K562 (cell line): ENCODE data around the gene CNP. TPM values are rescaled to one million over a fixed set of nuclear protein-coding genes. Genes with fewer than 3 reads are reported as not detected.

ENCODE experiments used
- CBFA2T3 ChIP-seq: fragments of 450-650 bp; IDR thresholded peaks from 2 replicates; pipeline ENCODE4 v1.6.1; 2017
- CREB1 ChIP-seq, 2 experiments: sonication (generic) in 1 of 2; formaldehyde crosslinking in 1 of 2; IDR thresholded peaks; 2 replicates each; pipeline versions ENCODE4 v1.6.1 to v1.8.0; 2012 to 2022; ENCODE audit warnings: inconsistent platforms in 1 of 2, mild to moderate bottlenecking in 1 of 2, missing genetic modification reagents in 1 of 2, moderate library complexity in 1 of 2
- HIVEP1 ChIP-seq: fragments of 250-450 bp; sonication (Bioruptor Pico); IDR thresholded peaks from 2 replicates; pipeline ENCODE4 v1.4.0; 2020; ENCODE audit warnings: mild to moderate bottlenecking
- PCBP2 ChIP-seq: fragments of 200-400 bp; formaldehyde crosslinking; IDR thresholded peaks from 2 replicates; pipeline ENCODE4 v1.6.1; 2018; ENCODE audit warnings: low read length, low read depth, mild to moderate bottlenecking, moderate library complexity; ENCODE audit not compliant: poor library complexity, severe bottlenecking
- RCOR1 ChIP-seq, 2 experiments: IDR thresholded peaks; 2 replicates each; pipeline ENCODE4 v1.6.1; 2012; ENCODE audit warnings: low read depth in 2 of 2, low read length in 2 of 2, borderline replicate concordance in 1 of 2, improper control_type of control experiment in 1 of 2
- YY1 ChIP-seq, 3 experiments: IDR thresholded peaks; 2 replicates each; pipeline ENCODE4 v1.6.1; 2011; ENCODE audit warnings: low read length in 2 of 3, mild to moderate bottlenecking in 2 of 3, moderate library complexity in 2 of 3, borderline replicate concordance in 1 of 3, control low read depth in 1 of 3, low read depth in 1 of 3; ENCODE audit not compliant: insufficient read depth in 3 of 3, insufficient replicate concordance in 2 of 3, control insufficient read depth in 1 of 3, insufficient read length in 1 of 3; ENCODE audit errors: extremely low read depth in 1 of 3
- ZKSCAN3 ChIP-seq: fragments of 250-450 bp; sonication (Bioruptor Pico); IDR thresholded peaks from 2 replicates; pipeline ENCODE4 v1.4.0; 2020
- ZNF12 ChIP-seq: sonication (generic); formaldehyde crosslinking; IDR thresholded peaks from 2 replicates; pipeline ENCODE4 v1.4.0; 2020; ENCODE audit warnings: mild to moderate bottlenecking, missing genetic modification reagents
- ZNF668 ChIP-seq: fragments of 250-450 bp; sonication (Bioruptor Pico); IDR thresholded peaks from 2 replicates; pipeline ENCODE4 v1.8.0; 2022; ENCODE audit warnings: mild to moderate bottlenecking, inconsistent platforms
- polyA plus RNA-seq, 8 experiments: library from polyadenylated mRNA; depleted of rRNA in 4 of 8; stranded (reverse) in 5 of 8; unstranded in 3 of 8; fragments of >200 nt; fragmentation: Nextera tagmentation in 2 of 8; fragmentation: Illumina TruSeq in 1 of 8; extraction: Ambion mirVana in 2 of 8; extraction: Trizol in 1 of 8; gene quantifications; 2 replicates each; pipeline versions ENCODE4 v1.2.1 to v1.2.3, GENCODE V29; 2011 to 2014; ENCODE audit warnings: inconsistent platforms in 1 of 8, missing spikeins in 1 of 8
- total RNA-seq, 7 experiments: library from RNA; depleted of rRNA in 6 of 7; stranded (reverse); fragments of >200 nt in 6 of 7; fragmentation: Illumina TruSeq in 2 of 7; extraction: Trizol in 2 of 7; gene quantifications; 2 replicates each; pipeline versions ENCODE4 v1.2.1 to v1.2.3, GENCODE V29; 2011 to 2021; ENCODE audit warnings: low replicate concordance in 1 of 7
- TF ChIP-seq, protein P1 (sequence below): sonication (generic); formaldehyde crosslinking; IDR thresholded peaks from 2 replicates; pipeline ENCODE4 v1.8.0; 2023; ENCODE audit warnings: mild to moderate bottlenecking, missing genetic modification reagents
- TF ChIP-seq, protein P2 (sequence below), 2 experiments: fragments of 450-650 bp in 1 of 2; sonication (generic) in 1 of 2; formaldehyde crosslinking in 1 of 2; IDR thresholded peaks; 2 replicates each; pipeline versions ENCODE4 v1.7.1 to v1.9.0; 2016 to 2022; ENCODE audit warnings: inconsistent platforms in 1 of 2, mild to moderate bottlenecking in 1 of 2, missing genetic modification reagents in 1 of 2
- TF ChIP-seq, protein P3 (sequence below): fragments of 450-650 bp; IDR thresholded peaks from 2 replicates; pipeline ENCODE4 v1.6.1; 2016; ENCODE audit warnings: mild to moderate bottlenecking

The CNP gene
- total and polyA plus RNA-seq, 9 of the 15 experiments (the other 6 are each of a cell fraction or from before 2014, with no cell fraction given), result 1.7 to 52.0 (median 29.1) TPM

DNA sequence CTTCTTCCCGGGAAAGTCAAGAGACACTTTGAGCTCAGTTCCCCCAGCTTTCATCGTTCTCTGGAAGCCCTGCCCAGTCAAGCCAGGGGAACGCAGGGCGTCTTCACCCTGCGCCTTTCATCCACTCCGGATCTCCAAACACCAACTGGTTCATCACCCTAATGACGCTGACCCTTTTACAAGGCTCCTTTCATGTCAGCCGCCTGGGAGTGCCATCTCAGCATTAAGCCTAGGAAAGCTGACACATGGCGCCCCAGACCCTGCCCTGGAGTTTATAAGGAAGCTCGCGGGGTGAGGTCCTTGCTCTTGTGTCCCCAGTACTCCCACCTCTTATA is 51.2 kb downstream of the CNP start (continued):
- TF ChIP-seq, protein P1, sequence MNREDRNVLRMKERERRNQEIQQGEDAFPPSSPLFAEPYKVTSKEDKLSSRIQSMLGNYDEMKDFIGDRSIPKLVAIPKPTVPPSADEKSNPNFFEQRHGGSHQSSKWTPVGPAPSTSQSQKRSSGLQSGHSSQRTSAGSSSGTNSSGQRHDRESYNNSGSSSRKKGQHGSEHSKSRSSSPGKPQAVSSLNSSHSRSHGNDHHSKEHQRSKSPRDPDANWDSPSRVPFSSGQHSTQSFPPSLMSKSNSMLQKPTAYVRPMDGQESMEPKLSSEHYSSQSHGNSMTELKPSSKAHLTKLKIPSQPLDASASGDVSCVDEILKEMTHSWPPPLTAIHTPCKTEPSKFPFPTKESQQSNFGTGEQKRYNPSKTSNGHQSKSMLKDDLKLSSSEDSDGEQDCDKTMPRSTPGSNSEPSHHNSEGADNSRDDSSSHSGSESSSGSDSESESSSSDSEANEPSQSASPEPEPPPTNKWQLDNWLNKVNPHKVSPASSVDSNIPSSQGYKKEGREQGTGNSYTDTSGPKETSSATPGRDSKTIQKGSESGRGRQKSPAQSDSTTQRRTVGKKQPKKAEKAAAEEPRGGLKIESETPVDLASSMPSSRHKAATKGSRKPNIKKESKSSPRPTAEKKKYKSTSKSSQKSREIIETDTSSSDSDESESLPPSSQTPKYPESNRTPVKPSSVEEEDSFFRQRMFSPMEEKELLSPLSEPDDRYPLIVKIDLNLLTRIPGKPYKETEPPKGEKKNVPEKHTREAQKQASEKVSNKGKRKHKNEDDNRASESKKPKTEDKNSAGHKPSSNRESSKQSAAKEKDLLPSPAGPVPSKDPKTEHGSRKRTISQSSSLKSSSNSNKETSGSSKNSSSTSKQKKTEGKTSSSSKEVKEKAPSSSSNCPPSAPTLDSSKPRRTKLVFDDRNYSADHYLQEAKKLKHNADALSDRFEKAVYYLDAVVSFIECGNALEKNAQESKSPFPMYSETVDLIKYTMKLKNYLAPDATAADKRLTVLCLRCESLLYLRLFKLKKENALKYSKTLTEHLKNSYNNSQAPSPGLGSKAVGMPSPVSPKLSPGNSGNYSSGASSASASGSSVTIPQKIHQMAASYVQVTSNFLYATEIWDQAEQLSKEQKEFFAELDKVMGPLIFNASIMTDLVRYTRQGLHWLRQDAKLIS (CRISPR knock-in tag), result no peak
- TF ChIP-seq YY1 (IDR thresholded peaks at IDR 0.05; ENCODE audit: borderline replicate concordance in 1 of 3, control insufficient read depth in 1 of 3, extremely low read depth in 1 of 3, insufficient read depth in 3 of 3, insufficient read length in 1 of 3, insufficient replicate concordance in 2 of 3, low read depth in 1 of 3, low read length in 2 of 3) (peak in 1 of 3 experiments; percentile 29), HIVEP1 (CRISPR knock-in tag) (no peak), CREB1 (IDR thresholded peaks at IDR 0.05) (peak; percentile 8; the same call in 1 of the 2 replicates), CREB1 (CRISPR knock-in tag; IDR thresholded peaks at IDR 0.05) (no peak), RCOR1 (IDR thresholded peaks at IDR 0.05; ENCODE audit: borderline replicate concordance in 1 of 2, low read depth in 2 of 2, low read length in 2 of 2) (no peak), ZNF668 (no peak), ZNF12 (no peak), CBFA2T3 (no peak), ZKSCAN3 (CRISPR knock-in tag) (no peak), PCBP2 (no peak)
- TF ChIP-seq, protein P2, sequence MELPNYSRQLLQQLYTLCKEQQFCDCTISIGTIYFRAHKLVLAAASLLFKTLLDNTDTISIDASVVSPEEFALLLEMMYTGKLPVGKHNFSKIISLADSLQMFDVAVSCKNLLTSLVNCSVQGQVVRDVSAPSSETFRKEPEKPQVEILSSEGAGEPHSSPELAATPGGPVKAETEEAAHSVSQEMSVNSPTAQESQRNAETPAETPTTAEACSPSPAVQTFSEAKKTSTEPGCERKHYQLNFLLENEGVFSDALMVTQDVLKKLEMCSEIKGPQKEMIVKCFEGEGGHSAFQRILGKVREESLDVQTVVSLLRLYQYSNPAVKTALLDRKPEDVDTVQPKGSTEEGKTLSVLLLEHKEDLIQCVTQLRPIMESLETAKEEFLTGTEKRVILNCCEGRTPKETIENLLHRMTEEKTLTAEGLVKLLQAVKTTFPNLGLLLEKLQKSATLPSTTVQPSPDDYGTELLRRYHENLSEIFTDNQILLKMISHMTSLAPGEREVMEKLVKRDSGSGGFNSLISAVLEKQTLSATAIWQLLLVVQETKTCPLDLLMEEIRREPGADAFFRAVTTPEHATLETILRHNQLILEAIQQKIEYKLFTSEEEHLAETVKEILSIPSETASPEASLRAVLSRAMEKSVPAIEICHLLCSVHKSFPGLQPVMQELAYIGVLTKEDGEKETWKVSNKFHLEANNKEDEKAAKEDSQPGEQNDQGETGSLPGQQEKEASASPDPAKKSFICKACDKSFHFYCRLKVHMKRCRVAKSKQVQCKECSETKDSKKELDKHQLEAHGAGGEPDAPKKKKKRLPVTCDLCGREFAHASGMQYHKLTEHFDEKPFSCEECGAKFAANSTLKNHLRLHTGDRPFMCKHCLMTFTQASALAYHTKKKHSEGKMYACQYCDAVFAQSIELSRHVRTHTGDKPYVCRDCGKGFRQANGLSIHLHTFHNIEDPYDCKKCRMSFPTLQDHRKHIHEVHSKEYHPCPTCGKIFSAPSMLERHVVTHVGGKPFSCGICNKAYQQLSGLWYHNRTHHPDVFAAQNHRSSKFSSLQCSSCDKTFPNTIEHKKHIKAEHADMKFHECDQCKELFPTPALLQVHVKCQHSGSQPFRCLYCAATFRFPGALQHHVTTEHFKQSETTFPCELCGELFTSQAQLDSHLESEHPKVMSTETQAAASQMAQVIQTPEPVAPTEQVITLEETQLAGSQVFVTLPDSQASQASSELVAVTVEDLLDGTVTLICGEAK (IDR thresholded peaks at IDR 0.05), result no peak
- TF ChIP-seq, protein P2 (CRISPR knock-in tag; IDR thresholded peaks at IDR 0.05), result no peak
- TF ChIP-seq, protein P3, sequence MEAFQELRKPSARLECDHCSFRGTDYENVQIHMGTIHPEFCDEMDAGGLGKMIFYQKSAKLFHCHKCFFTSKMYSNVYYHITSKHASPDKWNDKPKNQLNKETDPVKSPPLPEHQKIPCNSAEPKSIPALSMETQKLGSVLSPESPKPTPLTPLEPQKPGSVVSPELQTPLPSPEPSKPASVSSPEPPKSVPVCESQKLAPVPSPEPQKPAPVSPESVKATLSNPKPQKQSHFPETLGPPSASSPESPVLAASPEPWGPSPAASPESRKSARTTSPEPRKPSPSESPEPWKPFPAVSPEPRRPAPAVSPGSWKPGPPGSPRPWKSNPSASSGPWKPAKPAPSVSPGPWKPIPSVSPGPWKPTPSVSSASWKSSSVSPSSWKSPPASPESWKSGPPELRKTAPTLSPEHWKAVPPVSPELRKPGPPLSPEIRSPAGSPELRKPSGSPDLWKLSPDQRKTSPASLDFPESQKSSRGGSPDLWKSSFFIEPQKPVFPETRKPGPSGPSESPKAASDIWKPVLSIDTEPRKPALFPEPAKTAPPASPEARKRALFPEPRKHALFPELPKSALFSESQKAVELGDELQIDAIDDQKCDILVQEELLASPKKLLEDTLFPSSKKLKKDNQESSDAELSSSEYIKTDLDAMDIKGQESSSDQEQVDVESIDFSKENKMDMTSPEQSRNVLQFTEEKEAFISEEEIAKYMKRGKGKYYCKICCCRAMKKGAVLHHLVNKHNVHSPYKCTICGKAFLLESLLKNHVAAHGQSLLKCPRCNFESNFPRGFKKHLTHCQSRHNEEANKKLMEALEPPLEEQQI, result no peak
